ENCODE data around the gene SULT1C2.

The SULT1C2 gene

DNA sequence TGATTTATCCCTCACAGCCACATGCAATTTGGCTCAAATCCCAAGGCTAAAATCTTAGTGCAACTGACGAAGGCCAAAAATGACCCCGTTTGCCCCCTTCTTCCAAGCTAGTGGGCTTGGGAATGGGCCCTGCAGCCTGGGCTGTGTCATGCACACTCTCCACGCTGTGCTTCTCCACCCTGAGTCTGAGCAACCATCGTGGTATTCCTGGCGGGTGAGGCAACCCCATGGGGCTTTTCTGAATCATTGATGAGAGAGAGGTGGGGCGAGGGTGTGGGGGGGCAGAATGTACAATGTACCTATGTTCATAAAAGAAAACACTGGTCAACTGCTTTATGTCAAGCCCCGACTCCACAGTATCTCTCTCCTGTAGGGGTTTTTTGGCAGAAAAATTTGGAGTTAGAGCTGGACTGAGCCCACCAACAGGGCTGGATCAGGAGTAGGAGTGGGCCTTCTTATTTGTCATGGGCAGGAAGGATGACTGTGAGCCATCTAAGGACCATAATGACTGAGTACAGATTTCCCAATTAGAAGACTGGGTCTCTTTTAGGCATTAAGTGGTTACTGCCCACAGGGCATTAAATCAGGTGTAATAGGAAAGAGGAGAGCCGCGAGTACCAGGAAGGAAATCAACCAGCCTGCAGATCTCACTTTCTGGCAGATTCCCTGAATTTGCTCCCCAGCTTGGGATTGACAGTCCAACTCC is 8.9 kb downstream of the SULT1C2 start:
- peak; percentile 72 for DNase-seq (ENCODE audit: low spot score)

DNA sequence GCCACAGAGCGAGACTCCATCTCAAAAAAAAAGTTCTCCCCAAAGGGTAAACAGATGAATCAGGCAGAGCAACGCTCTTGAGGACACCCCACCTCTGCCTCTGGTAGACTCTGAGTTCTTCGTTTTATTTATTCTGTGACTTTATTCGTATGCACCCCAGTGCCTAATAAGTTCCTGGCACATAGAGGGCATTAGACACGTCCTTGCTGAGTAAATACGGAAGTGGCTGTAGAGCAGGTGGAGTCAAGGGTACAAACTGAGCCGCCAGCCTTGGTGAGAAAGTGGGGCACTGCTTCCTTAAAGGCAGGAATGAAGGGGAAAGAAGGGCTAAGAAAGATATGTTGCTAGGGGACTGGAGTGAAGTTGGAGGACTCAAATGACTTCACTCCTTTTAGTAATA is 12.9 kb downstream of the SULT1C2 start:
- no peak for DNase-seq (ENCODE audit: low spot score)

DNA sequence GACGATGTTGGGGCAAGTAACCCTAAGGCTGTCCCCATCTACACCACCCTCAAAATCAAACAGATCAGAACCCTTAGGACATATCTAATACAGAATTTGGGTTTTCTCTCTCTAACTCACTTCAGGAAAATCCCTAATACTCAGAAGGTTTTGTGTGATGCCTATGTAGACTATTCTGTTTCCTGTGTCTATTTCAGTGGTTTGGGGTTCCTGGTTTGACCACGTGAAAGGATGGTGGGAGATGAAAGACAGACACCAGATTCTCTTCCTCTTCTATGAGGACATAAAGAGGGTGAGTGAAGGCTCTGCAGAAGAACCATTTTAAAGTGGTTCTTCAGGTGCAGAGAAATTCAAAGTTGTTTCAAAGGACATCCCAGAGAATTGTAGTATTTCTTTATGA is 16.3 kb downstream of the SULT1C2 start:
- no peak for DNase-seq (ENCODE audit: low spot score)

DNA sequence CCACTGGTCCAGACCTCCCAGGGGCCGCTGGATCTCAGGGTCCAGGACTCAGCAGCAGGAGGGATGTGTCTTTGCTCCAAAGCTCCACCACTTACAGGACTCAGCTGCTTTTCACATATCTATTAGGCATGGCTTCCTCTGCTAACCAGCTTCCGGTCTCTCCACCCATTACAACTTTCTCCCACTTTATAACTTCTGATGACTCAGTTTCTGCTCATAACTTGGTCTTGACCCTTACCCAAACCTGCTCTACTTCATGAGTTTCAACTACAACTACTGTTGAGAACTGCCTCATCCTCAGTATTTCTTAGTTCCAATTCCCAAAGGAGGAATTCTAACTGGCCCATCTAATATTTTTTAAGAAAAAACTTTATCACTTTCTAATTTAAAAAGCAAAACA is 17.2 kb downstream of the SULT1C2 start:
- DNase-seq (ENCODE audit: low spot score), result no peak

DNA sequence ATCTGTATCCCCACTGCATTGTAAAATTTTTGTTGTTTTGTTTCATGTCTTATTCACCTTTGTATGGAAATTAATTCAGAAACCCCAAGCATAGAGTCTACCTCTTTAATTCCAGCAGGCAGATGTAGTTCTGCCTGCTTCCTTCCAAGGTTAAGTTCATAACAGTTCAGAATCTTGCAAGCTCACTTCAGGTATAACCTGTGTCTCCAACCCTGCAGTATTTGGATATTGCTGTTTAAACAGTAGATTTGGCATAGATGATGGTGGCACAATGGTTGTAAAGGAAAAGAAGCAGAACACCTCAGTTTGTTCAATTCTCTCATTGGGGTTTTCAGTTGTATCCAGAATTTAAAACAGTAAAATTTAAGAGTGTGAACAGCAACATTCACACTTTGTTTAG is 21.2 kb downstream of the SULT1C2 start:
- DNase-seq (ENCODE audit: low spot score), result no peak

DNA sequence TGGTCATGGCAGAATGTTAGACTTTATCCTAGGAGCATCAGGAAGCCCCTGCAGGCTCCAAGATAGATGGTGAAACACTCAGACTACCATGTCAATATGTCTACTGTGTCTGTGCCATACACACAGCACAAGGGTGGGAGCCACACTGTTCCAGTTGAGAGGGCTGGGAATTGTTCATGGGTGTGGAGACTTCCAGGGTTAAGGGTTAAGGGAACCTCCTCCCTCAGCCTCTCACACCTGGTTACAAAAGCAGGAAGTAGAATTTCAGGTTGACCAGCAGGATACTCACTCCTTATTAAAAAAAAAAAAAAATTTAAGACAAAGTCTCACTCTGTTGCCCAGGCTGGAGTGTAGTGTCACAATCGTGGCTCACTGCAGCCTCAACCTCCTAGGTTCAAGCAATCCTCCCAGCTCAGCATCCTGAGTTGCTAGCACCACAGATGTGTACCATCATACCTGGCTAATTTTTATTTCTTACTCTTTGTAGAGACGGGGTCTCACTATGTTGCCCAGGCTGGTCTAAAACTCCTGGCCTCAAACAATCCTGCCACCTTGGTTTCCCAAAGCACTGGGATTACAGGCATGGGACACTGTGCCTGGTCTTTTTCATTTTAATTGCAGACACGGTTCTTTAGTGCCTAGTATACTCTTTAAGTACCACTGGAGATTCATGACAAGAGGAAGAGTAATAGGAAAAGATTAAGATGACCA is 26.0 kb downstream of the SULT1C2 start:
- DNase-seq (ENCODE audit: low spot score), result no peak

DNA sequence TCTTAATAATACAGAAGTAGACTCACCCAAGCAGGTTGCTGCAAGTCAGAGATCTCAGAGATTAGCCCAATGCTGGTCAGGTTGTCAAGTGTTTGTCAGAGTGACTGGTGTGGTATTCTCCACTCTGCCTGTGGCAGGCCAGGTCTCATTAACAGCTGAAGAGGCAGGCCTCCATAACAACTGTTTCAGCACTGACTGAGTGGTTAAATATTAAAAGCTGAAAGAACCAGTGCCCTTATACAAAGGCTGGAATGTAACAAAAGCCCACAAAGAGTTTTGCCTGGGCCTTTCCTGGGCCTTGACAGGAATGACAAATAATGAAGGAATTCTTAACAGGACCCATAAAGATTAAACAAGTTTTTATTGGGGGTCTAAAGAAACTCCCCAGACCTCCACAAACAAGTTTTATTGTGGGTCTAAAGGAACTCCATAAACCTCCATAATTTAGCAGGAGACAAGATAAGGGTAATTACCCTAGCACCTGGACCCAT is 26.8 kb downstream of the SULT1C2 start:
- no peak for DNase-seq (ENCODE audit: low spot score)

DNA sequence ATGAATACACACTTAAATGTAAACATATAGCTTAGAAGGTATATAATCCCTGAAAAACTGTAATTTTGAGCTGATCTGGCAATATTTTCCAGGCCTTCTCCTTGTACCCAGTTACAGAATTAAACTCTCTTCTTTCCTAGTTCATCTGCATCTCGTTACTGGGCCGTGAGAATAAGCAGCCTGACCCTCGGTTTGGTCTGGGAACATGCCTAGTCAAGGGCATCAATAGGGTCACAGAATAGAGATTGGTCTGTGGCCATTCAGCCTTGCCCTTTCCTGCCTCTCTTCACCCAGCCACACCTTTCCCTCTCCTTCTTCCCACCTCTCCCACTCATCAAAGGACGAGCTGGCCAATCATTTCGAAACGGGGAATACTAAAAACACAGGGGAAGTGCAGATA is 27.3 kb downstream of the SULT1C2 start:
- DNase-seq (ENCODE audit: low spot score), result no peak

DNA sequence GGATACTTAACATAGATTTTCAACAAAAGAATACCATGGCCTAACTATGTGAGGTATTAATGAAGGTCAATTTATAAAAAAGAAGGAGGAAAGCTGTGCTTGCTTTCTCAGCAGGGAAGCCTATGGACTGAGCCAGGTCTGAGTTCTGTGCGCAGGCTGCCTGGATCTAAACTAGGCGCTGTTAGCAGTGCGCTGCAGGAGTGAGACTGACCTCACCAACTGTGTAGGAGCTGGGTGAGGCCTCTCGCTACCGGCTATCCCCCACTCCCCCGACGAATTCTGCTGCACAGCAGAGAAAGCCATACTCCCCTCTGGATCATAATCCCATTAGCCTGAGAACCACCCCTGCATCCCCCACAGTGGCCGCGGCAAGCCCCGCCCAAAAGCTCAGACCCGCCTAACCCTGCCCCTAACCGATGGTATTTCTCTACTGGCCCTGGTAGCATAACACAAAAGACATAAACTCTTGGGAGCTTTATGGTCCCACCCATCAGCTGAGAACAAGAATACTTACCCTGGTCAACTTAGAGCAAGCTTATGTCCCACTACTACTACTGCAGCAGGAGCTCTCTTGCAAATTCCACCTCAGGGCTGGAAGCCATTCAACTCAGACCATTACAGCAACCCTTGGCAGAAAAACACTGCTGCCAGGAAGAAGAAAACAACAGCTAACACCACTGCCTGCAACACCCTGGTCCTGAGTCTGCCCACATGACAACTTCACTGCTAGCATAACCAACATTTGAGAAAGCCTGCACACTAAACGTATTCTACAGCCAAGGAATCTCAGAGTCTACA is 28.0 kb downstream of the SULT1C2 start:
- no peak for DNase-seq (ENCODE audit: low spot score)

DNA sequence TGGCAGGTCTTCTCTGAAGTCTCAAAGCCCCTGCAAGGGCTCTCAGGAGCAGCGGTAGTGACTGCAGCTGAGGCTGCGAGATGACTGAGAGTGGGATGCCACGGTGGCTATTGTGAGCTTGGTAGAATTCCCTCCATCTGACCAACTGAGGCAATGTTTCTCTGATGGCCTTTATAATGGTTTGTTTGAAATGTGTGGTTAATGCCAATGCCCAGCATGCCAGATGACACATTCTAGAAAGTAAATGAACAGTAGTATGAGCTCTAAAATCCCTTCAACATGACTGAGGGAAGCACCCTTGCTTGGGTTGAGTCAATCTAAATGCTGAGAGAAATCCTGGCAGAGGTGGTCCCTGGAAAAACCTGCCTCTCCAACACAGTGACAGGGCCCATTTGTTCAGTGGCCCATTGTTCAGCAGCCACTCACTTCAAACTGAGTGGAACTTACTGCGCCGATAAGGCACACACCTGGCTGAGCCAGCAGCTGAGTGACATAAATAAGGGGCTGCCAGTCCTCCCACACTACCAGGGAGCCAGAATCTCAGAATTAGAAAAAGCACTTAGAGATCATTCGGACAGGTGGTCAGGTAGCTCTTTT is 31.7 kb downstream of the SULT1C2 start:
- DNase-seq (ENCODE audit: low spot score), result no peak

DNA sequence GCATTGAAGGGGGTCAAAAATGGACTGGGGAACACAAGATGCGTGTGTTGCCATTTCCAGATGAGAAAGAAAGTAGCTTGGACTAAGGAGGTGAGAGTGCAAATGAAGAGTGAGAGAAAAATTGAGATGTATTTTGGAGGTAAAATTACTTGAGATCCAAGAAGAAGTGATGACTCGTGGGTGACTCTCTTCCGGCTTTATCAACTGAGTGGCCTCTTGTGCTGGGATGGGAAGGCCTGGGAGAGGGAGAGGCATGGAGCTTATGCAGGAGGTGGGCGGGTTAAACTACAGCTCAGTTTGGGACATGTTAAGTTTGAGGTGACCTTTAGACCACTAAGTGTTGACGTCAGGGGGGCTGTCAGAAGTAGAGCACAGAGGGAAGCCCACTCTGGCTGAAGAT is 34.9 kb downstream of the SULT1C2 start:
- no peak for DNase-seq (ENCODE audit: low spot score)

DNA sequence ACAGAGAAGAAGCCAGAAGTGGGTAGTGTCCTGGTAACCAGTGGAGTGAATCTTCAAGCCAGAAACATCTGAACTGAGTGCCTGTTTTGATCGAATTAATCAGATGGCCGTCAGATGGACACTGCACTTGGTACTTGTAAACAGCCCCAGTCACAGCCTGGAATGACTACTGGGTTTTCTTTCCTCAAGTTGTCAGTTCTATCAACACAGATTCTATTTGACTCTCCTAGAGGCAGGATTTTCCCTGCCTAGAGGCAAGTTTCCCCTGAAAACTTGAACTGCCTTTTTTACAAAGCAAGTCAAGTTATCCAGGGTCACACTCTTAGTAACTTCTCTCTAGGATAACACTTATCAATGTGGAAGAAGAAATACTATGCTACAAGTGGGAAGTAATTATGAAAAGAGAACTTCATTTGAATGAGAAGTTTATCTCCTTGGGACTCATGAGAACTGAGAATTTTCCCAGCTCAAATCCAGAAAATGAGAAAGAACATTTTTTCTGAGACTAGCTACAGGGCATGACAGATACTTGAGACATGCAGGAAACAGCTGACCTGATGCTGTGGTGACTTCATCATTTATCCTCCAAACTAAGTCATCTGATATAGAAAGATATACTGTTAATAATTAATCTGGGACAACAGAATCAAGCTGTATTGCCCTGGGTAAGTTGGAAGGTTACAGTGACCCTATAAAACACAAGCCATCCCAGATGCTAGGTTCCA is 36.0 kb downstream of the SULT1C2 start:
- DNase-seq (ENCODE audit: low spot score), result peak; percentile 58

DNA sequence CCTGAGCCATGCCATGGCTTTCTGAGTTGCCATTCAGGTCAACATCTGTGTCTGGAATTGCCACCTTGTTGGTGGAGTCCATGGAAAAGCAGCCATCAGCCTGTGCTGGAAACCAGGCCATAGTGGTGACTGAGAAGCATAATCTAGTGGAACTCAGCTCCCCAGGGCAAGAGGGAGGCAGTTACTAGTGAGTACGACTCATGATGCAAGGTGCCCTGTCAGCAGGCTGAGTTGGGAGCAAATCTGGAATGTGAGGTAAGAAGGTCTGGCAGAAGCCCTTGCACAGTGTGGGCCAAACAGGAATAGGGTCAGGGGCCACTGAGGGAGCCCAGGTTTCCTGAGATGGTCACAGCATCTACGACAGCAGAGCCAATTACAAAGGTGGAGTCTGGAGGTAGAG is 37.1 kb downstream of the SULT1C2 start:
- DNase-seq (ENCODE audit: low spot score), result no peak

DNA sequence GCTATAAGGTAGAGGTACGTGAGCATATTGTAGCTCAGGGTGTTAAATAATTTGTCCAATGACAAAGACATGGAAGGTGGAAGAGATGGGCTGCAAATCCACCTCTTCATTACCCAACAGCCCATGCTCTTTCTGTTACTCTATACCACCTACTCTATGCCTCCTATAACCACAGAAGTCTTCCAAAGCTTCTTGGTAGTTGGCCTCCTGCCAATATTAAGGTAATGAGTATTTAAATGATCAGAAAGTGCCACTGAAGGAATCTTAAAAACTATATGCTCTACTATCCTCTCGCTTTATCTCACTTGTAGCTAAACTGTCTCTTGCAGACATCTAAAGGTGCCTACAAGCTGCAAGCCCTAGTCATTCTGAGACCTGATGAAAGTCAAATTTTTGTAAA is 41.1 kb downstream of the SULT1C2 start:
- no peak for DNase-seq (ENCODE audit: low spot score)

DNA sequence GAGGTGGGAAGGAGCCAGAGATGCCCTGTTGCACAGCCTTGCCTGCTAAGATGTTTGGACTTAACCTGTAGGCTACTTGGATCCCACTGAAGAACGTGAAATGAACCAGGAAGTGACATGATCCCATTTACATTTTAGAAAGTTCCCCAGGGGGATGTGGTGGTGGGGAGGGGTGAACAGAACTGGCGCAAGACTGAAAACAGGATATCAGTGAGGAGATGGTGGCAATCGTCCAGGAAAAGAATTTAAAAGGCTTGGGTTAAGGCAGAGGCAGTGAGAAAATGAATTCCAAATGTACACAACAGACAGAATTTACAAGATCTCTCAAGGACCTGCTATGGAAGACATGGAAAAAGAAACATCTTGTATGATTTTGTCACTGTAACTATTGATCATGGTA is 42.3 kb downstream of the SULT1C2 start:
- no peak for DNase-seq (ENCODE audit: low spot score)

DNA sequence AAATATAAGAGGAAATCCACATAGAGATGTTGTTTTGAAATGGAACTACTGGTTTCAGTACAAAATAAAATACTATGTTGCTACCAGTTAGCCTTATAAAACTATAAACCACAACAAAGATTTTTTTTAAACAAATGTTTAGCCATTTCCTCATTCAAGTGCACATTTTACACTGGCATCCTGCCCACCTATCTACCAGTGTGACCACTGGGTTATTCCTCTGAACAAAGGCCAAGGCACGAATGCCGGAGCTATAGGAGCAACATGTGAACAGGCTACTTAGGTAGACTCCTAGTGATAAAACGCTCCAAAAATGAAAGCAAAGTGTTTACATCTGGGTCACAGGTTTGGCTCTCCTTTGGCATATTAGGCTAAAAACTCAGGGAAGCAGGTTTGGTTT is 57.3 kb downstream of the SULT1C2 start:
- no peak for DNase-seq (ENCODE audit: low spot score)

DNA sequence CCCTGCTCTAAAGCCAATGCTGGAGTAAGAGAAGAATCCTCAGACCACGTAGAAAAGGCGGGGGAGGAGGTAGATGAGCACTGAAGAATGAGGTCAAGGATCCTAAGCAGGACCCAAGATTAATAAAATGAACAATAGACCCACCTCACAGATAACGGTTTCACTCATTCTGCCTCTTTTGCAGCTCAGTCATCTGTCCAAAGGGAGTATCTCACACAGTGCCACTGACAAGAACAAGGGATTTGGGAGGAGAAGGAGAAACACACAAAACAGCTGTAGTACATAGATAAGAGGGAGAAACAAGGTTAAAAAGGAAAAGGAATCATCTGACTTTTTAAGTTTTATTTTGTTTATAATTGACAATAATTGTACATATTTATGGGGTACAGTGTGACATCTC is 58.1 kb downstream of the SULT1C2 start:
- DNase-seq (ENCODE audit: low spot score), result no peak

DNA sequence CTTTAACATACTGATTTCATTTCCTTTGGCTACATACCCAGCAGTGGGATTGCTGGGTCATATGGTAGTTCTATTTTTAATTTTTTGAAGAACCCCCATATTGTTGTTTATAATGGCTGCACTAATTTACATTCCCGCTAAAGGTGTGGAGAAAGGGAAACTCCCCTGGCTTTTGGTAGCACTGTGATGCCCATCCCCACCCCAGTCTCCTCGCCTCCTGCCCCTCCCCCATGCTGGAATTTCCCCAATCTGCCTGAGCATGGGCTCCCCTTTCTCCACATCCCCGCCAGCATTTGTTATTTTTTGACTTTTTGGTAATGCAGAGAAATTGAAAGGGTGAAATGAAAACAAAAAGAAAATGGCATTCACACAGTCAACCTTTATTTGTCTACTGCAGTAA is 59.1 kb downstream of the SULT1C2 start:
- DNase-seq (ENCODE audit: low spot score), result no peak

DNA sequence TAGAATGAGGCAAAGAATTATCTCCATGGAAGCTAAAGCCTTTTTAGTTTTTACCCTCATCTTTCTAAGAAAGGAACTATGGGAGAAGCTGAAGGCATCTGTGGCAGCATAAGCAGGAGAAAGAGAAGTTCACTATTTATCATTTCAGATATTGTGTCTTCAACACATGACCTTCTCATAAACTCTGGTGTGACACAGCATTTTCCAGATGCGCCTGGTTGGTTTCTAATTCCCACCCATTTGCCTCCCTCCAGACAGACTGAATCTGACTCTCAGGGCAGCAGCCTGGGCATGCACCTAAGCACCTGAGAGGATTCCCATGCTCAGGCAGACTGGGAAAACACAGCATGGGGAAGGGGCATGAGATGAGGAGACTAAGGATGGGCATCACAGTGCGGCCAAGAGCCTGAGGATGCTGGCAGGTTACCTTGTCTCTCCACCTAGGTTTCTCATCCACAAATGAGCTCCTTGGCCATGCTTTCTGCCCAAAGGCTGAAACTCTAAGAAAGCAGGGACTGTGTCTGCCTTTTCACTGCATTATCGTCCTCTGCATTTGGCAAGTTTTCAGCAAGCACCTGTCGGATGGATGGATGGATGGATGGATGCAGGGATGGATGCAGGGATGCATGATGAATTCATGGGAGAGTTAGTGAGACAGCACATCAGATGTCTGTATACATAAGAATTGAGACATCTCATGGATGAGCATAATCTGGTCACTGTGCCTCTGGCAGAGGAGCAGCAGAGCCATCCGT is 60.3 kb downstream of the SULT1C2 start:
- no peak for DNase-seq (ENCODE audit: low spot score)

DNA sequence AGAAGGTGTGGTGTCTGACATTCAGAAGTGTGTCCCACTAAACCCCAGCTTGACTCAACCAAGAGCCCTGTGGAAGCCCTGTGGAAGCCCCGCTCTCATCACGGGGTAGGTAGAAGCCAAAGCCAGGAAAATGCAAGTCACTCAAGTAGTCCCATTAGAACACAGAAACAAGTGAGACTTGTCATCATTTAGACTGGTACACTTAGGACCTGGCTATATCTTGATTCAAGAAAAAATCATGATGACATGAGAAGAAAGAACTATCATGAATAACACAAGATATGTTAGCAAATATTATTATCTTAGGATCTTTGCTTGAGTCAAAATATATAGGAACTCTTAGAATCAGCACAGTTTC is 60.9 kb downstream of the SULT1C2 start:
- DNase-seq (ENCODE audit: low spot score), result no peak

DNA sequence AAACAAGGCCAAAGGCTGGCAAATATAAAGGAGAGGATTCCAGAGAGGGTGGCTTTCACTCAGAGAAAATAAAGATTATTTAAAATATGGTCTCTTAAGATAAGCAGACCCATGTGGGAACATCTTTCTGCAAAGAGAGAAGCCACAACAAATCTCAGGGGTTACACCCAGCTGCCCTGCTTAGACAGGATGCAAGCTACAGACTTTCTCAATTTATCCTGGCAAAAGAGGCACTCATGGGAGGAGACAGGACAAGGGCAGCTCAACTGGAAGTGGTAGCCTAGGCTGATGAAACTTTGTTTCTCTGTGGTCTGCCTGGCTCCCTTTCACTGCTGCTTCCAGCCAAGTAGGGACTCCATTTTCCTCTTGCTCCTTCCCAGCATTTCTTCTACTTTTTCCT is 63.2 kb downstream of the SULT1C2 start:
- DNase-seq (ENCODE audit: low spot score), result peak; percentile 58

Measured in AG20443 (cell line).